Measurements from ENCODE around the gene EIF6.
"Not testable (repeated sequence)": the region's sequence is repeated elsewhere in the genome, so short reads cannot be mapped to it uniquely, and the experiment has no call there.

Gene EIF6

DNA sequence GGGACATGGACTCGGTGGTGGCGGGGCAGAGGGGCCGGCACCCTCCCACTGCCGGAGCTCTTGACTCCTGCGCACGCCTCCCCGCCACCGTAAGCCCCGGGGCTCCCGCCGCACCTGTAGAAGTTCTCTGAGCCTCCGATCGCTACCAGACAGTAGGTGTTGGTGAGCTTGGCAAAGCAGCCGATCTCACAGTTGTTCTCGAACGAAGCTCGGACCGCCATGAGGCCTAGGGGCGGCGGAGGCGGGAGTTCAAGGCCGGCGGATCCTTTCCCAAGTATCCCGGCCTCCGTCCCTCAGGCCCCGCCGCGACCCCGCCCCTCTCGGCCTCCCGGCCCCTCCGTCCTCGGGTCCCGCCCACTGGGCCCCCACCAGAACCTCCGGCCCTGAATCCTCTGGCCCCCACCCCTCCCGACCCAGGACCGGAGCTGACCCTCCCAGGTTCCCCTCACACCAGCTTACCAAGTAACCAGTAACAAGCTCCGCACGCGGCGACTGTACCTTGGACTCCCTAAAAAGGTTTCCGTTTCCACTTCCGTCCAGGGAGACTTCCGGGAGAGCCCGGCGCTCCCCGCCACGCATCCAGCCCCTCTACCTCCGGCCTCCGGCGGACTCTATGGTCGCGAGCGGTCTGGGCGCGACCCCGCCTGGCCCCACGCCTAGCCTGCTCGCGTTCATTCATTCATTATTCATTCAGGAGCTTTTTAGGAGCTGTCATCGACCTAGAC, at the start of gene EIF6:
Gene EIF6, minus strand, starts transcription at position 506 of the 725 bp plus-strand sequence. Its CDS starts 285 bp downstream, at position 221.
- peak; percentile 94 for DNase-seq (ENCODE audit: low spot score)

- DNase-seq (ENCODE audit: low spot score): no peak
Observed at GRCh38 chr20:35333606-35334005, 49.0 kb upstream of the EIF6 start.

DNA sequence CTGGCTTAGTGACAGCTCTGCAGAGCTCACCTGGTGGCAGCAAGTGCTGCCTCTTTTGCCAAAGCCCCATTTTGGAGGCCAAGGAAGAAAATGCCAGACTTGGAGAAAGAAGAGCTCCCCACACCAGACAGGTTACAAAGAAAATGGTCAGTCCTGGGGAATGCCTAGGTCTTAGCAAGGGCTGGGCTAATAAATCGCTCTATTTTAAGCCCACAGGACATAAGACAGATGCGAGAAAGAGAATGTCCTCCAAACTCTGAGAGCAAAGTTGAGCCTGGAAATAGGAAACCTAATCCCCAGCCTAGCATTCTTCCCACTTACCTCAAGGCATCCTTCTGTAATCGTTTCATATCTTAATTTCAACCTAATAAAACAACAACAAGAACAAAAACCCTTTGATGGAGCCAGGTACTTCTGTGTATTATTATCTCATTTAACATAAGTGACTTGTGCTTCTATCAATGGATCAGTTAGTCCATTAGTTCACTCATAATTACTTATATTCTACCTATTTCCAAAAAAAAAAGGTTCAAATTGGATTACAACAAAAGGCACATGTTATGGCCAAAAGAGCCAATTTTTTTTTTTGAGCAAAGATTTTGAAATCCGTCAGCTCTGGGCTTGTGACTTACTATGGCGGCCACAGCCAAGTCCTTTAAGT, 48.1 kb upstream of the EIF6 start:
- no peak for DNase-seq (ENCODE audit: low spot score)

- DNase-seq (ENCODE audit: low spot score): no peak
Observed at GRCh38 chr20:35329435-35330139, 45.0 kb upstream of the EIF6 start.

DNA sequence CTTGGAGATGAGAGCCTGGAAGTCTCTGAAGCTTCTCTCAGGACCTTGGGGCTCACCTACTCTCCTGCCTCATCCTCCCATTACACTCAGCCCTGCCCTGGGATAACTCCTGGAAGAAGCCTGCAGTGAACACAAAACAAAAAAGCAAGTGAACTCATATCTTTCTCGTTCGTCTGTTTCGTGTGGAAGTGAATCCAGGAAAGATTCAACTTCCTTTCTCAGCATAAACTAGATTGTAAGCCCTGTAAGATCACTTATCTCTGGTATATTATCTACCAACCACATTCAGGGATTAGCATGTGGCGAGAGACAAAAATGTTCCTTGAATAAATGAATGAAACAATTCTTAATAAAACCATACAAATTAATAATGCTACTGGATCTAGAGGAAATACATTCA, 44.1 kb upstream of the EIF6 start:
- DNase-seq (ENCODE audit: low spot score): no peak

DNA sequence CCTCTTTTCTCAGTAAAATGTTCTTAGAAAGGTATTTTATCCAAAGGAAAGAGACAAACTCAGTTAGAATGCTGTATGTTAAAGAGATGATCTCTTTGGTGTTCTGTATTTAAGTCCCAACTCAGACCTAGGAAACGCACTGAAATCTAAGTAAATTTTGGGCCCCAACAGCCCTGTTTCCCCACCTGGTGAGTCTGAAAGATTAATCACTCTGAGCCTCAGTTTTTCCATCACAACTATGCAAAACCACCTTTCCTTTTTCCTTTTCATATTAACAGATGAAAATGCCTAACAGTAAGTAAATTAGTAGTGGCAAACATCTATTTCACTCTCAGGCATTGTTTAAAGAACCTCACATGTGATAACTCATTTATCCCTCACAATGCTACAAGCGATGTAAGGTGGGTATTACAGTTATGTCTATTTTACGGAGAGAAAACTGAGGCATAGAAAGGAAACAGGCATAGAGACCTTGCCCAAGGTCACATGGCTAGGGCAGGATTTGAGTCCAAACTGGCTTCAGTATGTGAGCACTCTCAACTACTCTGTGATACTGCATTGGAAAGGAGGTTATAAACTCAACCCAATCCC, 43.6 kb upstream of the EIF6 start:
- DNase-seq (ENCODE audit: low spot score): no peak

- DNase-seq (ENCODE audit: low spot score): no peak
Observed at GRCh38 chr20:35327074-35327976, 42.8 kb upstream of the EIF6 start.

DNA sequence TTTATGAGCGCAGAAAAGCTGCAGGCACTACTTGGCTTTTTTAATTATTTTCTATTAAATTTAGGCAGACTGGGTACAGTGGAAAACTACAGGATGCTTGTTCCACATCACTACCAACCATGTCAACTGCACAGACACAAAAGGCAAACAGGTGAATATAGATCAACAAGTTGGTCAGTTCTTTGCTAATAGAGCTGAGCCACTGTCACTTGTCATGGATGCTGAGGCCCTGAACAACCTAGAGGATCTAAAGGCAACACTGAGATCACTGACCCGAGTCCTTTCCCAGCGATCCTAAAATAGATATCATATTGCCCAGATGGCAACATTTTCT, 42.1 kb upstream of the EIF6 start:
- no peak for DNase-seq (ENCODE audit: low spot score)

DNA sequence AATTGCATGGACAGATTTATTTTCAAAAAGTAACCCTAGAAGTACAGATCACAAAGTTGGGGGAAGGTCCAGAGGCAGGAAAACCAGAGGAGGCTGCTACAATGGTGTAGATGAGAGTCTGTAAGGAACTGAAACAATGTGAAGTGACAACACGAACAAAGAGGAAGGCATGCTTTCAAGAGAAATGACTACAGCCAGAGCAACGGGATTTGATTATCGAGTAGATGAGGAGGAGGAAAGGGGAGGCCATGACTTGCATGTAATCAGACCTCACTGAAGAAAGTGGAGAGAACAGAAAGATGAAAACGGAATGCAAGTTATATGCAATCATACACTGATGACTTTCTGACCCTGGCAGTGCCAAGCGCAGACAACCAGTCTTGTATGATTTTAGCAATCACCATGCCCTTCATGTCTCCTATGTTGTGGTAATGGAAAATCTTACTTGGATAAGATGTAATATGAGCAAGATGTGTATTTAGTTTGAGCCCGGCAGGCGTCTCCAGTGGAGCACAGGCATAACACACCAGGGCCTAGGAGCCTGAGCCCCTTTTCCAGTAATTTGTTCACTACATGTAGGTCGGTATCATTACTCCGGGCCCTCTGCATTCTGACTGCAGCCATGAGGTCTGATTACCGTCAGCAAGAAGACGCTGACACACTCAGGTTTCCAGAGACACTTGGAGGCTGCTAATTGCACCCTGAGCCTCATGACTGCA, 41.6 kb upstream of the EIF6 start:
- DNase-seq (ENCODE audit: low spot score): no peak

DNA sequence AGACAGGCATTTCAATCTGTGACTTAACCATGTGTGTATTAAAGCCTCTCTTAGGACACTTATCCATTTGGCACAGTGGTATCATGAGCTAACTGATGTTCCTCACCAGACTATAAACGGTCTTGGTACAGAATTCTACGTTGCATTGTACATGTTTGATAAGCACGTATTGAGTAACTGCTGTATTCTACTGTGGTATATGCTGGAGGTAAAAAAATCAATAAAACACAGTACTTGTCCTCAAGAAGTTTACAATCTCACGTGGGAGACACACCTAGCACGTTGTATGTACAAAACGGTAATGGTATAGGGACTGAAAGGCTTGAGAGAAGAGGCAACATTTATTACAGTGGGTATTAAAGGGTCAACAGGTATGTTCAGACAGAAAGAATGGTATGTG, 40.8 kb upstream of the EIF6 start:
- DNase-seq (ENCODE audit: low spot score): no peak

GRCh38 chr20:35320396-35321126, 36.0 kb upstream of the EIF6 start:
- peak; percentile 82 for DNase-seq (ENCODE audit: low spot score)

- DNase-seq (ENCODE audit: low spot score): peak; percentile 55
Observed at GRCh38 chr20:35319871-35320197, 35.3 kb upstream of the EIF6 start.

- DNase-seq (ENCODE audit: low spot score): no peak
Observed at GRCh38 chr20:35319192-35319870, 34.8 kb upstream of the EIF6 start.

DNA sequence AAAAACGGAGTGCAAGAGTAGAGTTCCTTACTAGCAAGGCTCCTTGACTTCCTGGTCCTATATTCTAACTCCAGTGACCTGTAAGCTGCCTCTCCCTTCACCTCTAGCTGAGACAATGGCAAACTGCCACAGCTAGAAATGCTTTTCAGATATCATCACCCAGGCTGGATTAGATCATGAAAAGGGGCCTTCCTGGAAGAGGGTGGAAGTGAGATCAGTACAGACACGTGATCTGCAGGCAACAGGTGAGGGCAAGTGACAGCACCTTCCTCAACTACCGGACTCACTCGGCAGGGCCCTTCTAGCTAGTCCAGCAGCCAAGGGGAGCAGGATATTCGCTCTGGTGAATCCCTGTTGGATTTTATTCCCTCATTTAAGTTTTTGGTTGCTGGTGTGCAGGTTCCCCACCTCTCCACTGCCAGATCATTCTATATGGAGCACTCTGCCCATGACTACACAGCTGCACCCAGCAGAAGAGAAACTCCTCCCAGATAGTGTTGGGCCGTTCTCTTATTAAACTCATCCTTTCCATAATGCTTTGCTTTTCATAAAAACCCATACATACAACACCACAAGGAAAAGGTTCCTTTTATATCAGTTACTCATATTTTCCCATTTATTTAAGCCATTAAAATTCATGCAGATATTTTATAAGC, 34.1 kb upstream of the EIF6 start:
- DNase-seq (ENCODE audit: low spot score): no peak

DNA sequence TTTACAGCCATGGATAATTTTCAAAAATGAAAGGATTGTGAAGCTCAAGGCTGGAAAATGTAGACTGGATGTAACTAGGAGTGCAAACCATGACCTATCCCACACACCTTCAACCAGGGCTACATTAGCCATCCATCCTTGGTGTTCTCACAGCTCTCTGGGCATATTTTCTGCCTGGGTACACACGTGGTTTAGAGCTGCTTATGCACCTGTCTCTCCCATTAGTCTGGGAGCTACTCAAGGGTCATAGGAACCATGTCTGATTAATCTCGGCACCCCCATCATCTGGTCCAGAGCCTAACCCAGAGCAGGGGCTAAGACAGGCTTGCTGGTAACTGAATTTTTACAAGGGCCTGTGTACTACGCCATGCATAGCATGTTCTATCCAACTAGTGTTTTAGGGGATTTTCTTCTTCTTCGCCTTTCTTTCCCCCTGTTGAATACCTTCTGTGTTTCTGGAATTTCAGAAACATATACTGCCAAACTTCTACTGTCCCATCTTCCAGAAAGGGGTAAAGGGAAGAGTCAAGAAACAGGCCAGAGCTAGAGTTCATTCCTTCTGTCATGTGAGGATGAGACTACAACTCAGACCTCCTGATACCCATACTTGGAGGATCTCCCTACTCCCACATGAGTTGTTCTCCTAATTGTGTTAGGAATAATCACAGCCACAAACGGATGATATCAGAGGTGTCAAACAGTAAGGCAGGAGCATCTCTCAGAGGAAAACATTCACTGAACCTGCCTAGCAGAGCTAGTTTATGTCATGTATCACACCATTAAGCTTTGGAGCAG, 33.0 kb upstream of the EIF6 start:
- no peak for DNase-seq (ENCODE audit: low spot score)

GRCh38 chr20:35316086-35316485, 31.5 kb upstream of the EIF6 start:
- DNase-seq (ENCODE audit: low spot score): no peak

DNA sequence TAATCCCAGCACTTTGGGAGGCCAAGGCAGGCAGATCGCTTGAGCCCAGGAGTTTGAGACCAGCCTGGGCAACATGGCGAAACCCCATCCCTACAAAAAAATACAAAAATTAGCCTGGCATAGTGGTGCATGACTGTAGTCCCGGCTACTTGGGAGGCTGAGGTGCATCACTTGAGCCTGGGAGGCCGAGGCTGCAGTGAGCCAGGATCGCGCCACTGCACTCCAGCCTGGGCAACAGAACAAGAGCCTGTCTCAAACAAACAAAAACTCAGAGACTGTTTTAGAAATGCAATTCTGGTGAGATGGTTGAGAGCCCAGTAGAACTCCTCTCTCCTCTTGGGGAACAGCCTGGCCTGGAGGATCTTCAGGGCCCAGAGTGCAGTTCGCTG, 31.1 kb upstream of the EIF6 start:
- not testable (repeated sequence) for DNase-seq (ENCODE audit: low spot score)

- DNase-seq (ENCODE audit: low spot score): no peak
Observed at GRCh38 chr20:35314816-35315631, 30.5 kb upstream of the EIF6 start.
